ENCODE data around the gene MYLK. TPM values are rescaled to one million over a fixed set of nuclear protein-coding genes. Genes with fewer than 3 reads are reported as not detected.

Gene MYLK
- total and polyA plus RNA-seq, 2 donors (not counting 1 experiment from before 2014, with no cell fraction given): 0.51 TPM; not detected in 1

GRCh38 chr3:123632161-123632655 lies 251.9 kb downstream of the MYLK start:
- no peak for TF ChIP-seq EZH2 (IDR thresholded peaks at IDR 0.05; ENCODE audit: borderline replicate concordance, insufficient read depth, low read depth, low read length, poor library complexity, severe bottlenecking)
- TF ChIP-seq, protein P1, sequence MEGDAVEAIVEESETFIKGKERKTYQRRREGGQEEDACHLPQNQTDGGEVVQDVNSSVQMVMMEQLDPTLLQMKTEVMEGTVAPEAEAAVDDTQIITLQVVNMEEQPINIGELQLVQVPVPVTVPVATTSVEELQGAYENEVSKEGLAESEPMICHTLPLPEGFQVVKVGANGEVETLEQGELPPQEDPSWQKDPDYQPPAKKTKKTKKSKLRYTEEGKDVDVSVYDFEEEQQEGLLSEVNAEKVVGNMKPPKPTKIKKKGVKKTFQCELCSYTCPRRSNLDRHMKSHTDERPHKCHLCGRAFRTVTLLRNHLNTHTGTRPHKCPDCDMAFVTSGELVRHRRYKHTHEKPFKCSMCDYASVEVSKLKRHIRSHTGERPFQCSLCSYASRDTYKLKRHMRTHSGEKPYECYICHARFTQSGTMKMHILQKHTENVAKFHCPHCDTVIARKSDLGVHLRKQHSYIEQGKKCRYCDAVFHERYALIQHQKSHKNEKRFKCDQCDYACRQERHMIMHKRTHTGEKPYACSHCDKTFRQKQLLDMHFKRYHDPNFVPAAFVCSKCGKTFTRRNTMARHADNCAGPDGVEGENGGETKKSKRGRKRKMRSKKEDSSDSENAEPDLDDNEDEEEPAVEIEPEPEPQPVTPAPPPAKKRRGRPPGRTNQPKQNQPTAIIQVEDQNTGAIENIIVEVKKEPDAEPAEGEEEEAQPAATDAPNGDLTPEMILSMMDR (IDR thresholded peaks at IDR 0.05): no peak
- ChIA-PET POLR2A (no interaction called here), CTCF (interaction anchor here (1.2 kb wide), 1 partner anchor 20 kb away, joined by 3 read pairs; no protein-coding TSS in a partner anchor)
- H3K4me1 Mint-ChIP-seq: no peaks in the 10 kb centered on the region
- Histone ChIP-seq H3K9ac (ENCODE audit: low read length) (no peak overlapping the region), H3K4me1 (ENCODE audit: control insufficient read depth in 2 of 2, insufficient read depth in 2 of 2, low read length in 2 of 2) (no peaks in the 10 kb centered on the region), H3K27me3 (replicated peaks in 1 of 4; ENCODE audit: control extremely low read depth in 1 of 4, control insufficient read depth in 3 of 4, insufficient read depth in 4 of 4, low read length in 3 of 4) (no peaks in the 10 kb centered on the region), H2AFZ (ENCODE audit: insufficient read depth, low read depth, low read length, poor library complexity, severe bottlenecking) (no peak overlapping the region), H4K20me1 (ENCODE audit: control insufficient read depth, insufficient read depth, low read length, poor library complexity, severe bottlenecking) (no peaks in the 10 kb centered on the region), H3K9me3 (ENCODE audit: control extremely low read depth in 1 of 3, control insufficient read depth in 2 of 3, insufficient read depth in 1 of 3, low read length in 2 of 3) (peaks cover 0 to 5% (median 0%) of the 10 kb centered on the region in 3 donors), H3K27ac (ENCODE audit: low read length in 2 of 2) (no peak overlapping the region), H3K79me2 (ENCODE audit: control insufficient read depth, insufficient read depth, low read length) (no peaks in the 10 kb centered on the region), H3K36me3 (replicated peaks in 1 of 2; ENCODE audit: control extremely low read depth in 1 of 2, control insufficient read depth in 1 of 2, extremely low read depth in 1 of 2, insufficient read depth in 2 of 2, low read length in 1 of 2) (peaks cover 0 to 4% of the 10 kb centered on the region in 2 experiments), H3K4me2 (replicated peaks; ENCODE audit: low read depth, low read length, poor library complexity, severe bottlenecking) (no peak overlapping the region), H3K4me3 (ENCODE audit: control extremely low read depth in 1 of 5, extremely low read depth in 1 of 5, insufficient read depth in 1 of 5, low read depth in 2 of 5, low read length in 4 of 5) (no peak overlapping the region)
- H3K4me3 Mint-ChIP-seq: no peak overlapping the region
- no peaks in the 10 kb centered on the region for H3K27me3 Mint-ChIP-seq
- ATAC-seq (ENCODE audit: low read depth) (no peak), DNase-seq (no peak)
- intact Hi-C loops (cut with micrococcal nuclease): no loop called here
- no peak overlapping the region for H3K27ac Mint-ChIP-seq
- 96% methylated on average over 3 of the region's 6 CpGs for WGBS (ENCODE audit: insufficient coverage)
- H3K9me3 Mint-ChIP-seq (ENCODE audit: insufficient read depth): no peaks in the 10 kb centered on the region

GRCh38 chr3:123629747-123630047 lies 254.4 kb downstream of the MYLK start:
- Histone ChIP-seq H3K9ac (ENCODE audit: low read length) (no peak overlapping the region), H4K20me1 (ENCODE audit: control insufficient read depth, insufficient read depth, low read length, poor library complexity, severe bottlenecking) (no peaks in the 10 kb centered on the region), H2AFZ (ENCODE audit: insufficient read depth, low read depth, low read length, poor library complexity, severe bottlenecking) (no peak overlapping the region), H3K9me3 (ENCODE audit: control extremely low read depth in 1 of 3, control insufficient read depth in 2 of 3, insufficient read depth in 1 of 3, low read length in 2 of 3) (peaks cover 0 to 5% (median 0%) of the 10 kb centered on the region in 3 donors), H3K4me3 (ENCODE audit: control extremely low read depth in 1 of 5, extremely low read depth in 1 of 5, insufficient read depth in 1 of 5, low read depth in 2 of 5, low read length in 4 of 5) (no peak overlapping the region), H3K4me1 (ENCODE audit: control insufficient read depth in 2 of 2, insufficient read depth in 2 of 2, low read length in 2 of 2) (no peaks in the 10 kb centered on the region), H3K4me2 (replicated peaks; ENCODE audit: low read depth, low read length, poor library complexity, severe bottlenecking) (no peak overlapping the region), H3K36me3 (replicated peaks in 1 of 2; ENCODE audit: control extremely low read depth in 1 of 2, control insufficient read depth in 1 of 2, extremely low read depth in 1 of 2, insufficient read depth in 2 of 2, low read length in 1 of 2) (peaks cover 0 to 4% of the 10 kb centered on the region in 2 experiments), H3K27me3 (replicated peaks in 1 of 4; ENCODE audit: control extremely low read depth in 1 of 4, control insufficient read depth in 3 of 4, insufficient read depth in 4 of 4, low read length in 3 of 4) (no peaks in the 10 kb centered on the region), H3K27ac (ENCODE audit: low read length in 2 of 2) (no peak overlapping the region), H3K79me2 (ENCODE audit: control insufficient read depth, insufficient read depth, low read length) (no peaks in the 10 kb centered on the region)
- TF ChIP-seq EZH2 (IDR thresholded peaks at IDR 0.05; ENCODE audit: borderline replicate concordance, insufficient read depth, low read depth, low read length, poor library complexity, severe bottlenecking): no peak
- TF ChIP-seq, protein P1 (IDR thresholded peaks at IDR 0.05): no peak
- Mint-ChIP-seq H3K4me1 (no peaks in the 10 kb centered on the region), H3K9me3 (ENCODE audit: insufficient read depth) (no peaks in the 10 kb centered on the region), H3K27ac (no peak overlapping the region), H3K27me3 (no peaks in the 10 kb centered on the region), H3K4me3 (no peak overlapping the region)
- intact Hi-C loops (cut with micrococcal nuclease): no loop called here
- ATAC-seq (ENCODE audit: low read depth): no peak
- ChIA-PET CTCF (no interaction called here), POLR2A (no interaction called here)
- DNase-seq: no peak
- WGBS (ENCODE audit: insufficient coverage): 96% methylated on average over 4 of the region's 4 CpGs

Data from B cell (primary cell).